HEK293 (cell line): Measurements from ENCODE around the gene RSU1.

ENCODE experiments used
- CTCF ChIA-PET: fragments of 350-600 bp; formaldehyde crosslinking; extraction: SDS; loops from one replicate; lab custom pipeline; 2021; ENCODE audit warnings: antibody characterized with exemption; lab: Yijun Ruan, JAX
- POLR2A ChIA-PET: fragments of 300-600 bp; formaldehyde crosslinking; extraction: SDS; loops from one replicate; lab custom pipeline; 2020; ENCODE audit warnings: antibody characterized with exemption, inconsistent platforms; lab: Yijun Ruan, JAX
- H3K27ac ChIP-seq: fragments of 200-500 bp; sonication (Bioruptor generic); 2 replicates; pipeline ENCODE4 v1.5.1; 2014; ENCODE audit warnings: low read depth, low read length, control low read depth, inconsistent platforms; ENCODE audit errors: extremely low read depth
- H3K36me3 ChIP-seq, 2 experiments: fragments of 200-500 bp in 1 of 2; sonication (Bioruptor generic) in 1 of 2; 1 replicate in 1 of 2; 2 replicates in 1 of 2; pipeline ENCODE4 v1.5.1; 2014 to 2017; ENCODE audit warnings: inconsistent platforms in 2 of 2, low read length in 2 of 2; ENCODE audit not compliant: control insufficient read depth in 2 of 2, insufficient read depth in 1 of 2
- H3K4me1 ChIP-seq: fragments of 200-500 bp; sonication (Bioruptor generic); 2 replicates; pipeline ENCODE4 v1.5.1; 2014; ENCODE audit warnings: mild to moderate bottlenecking, low read length, inconsistent platforms; ENCODE audit not compliant: control insufficient read depth, insufficient read depth
- H3K4me3 ChIP-seq: 2 replicates; pipeline ENCODE4 v1.5.1; 2011; ENCODE audit warnings: low read depth, mild to moderate bottlenecking, control low read depth, low read length, moderate library complexity
- H3K9me3 ChIP-seq: fragments of 200-500 bp; sonication (Bioruptor generic); 2 replicates; pipeline ENCODE4 v1.5.1; 2014; ENCODE audit warnings: low read depth, low read length, inconsistent platforms; ENCODE audit not compliant: control insufficient read depth, insufficient read depth
- BCL11B ChIP-seq: fragments of 450-650 bp; formaldehyde crosslinking; IDR thresholded peaks from 2 replicates; pipeline ENCODE4 v1.5.1; 2016; ENCODE audit warnings: low read depth, missing biosample characterization, missing genetic modification characterization
- EGR2 ChIP-seq: fragments of 450-650 bp; formaldehyde crosslinking; IDR thresholded peaks from 2 replicates; pipeline ENCODE4 v1.5.1; 2016; ENCODE audit warnings: low read depth, missing biosample characterization, missing genetic modification characterization
- KLF8 ChIP-seq: fragments of 450-650 bp; formaldehyde crosslinking; IDR thresholded peaks from 2 replicates; pipeline ENCODE4 v1.5.1; 2016; ENCODE audit warnings: missing biosample characterization, missing genetic modification characterization
- SALL2 ChIP-seq: fragments of 450-650 bp; formaldehyde crosslinking; IDR thresholded peaks from 2 replicates; pipeline ENCODE4 v1.5.0; 2017; ENCODE audit warnings: missing biosample characterization, mild to moderate bottlenecking, missing genetic modification characterization, borderline replicate concordance
- SP3 ChIP-seq: fragments of 450-650 bp; formaldehyde crosslinking; IDR thresholded peaks from 2 replicates; pipeline ENCODE4 v1.5.1; 2016; ENCODE audit warnings: missing biosample characterization, missing genetic modification characterization
- YY2 ChIP-seq: fragments of 450-650 bp; formaldehyde crosslinking; IDR thresholded peaks from 2 replicates; pipeline ENCODE4 v1.5.1; 2016; ENCODE audit warnings: missing biosample characterization, missing genetic modification characterization
- ZBTB26 ChIP-seq: fragments of 450-650 bp; formaldehyde crosslinking; optimal IDR thresholded peaks from 2 replicates; pipeline ENCODE3; 2016; ENCODE audit warnings: missing biosample characterization, mild to moderate bottlenecking, missing genetic modification characterization
- ZBTB48 ChIP-seq: fragments of 450-650 bp; formaldehyde crosslinking; IDR thresholded peaks from 2 replicates; pipeline ENCODE4 v1.5.1; 2016; ENCODE audit warnings: missing biosample characterization, missing genetic modification characterization
- ZFP37 ChIP-seq: fragments of 450-650 bp; formaldehyde crosslinking; IDR thresholded peaks from 2 replicates; pipeline ENCODE4 v1.5.1; 2016; ENCODE audit warnings: missing biosample characterization, missing genetic modification characterization
- ZIC2 ChIP-seq: fragments of 450-650 bp; formaldehyde crosslinking; IDR thresholded peaks from 2 replicates; pipeline ENCODE4 v1.5.1; 2016; ENCODE audit warnings: missing biosample characterization, missing genetic modification characterization
- ZNF10 ChIP-seq: fragments of 450-650 bp; formaldehyde crosslinking; IDR thresholded peaks from 2 replicates; pipeline ENCODE4 v1.5.1; 2017; ENCODE audit warnings: missing biosample characterization, missing genetic modification characterization
- ZNF146 ChIP-seq: fragments of 450-650 bp; formaldehyde crosslinking; IDR thresholded peaks from 2 replicates; pipeline ENCODE4 v1.5.1; 2016; ENCODE audit warnings: missing biosample characterization, missing genetic modification characterization
- ZNF214 ChIP-seq: fragments of 450-650 bp; formaldehyde crosslinking; IDR thresholded peaks from 2 replicates; pipeline ENCODE4 v1.5.1; 2017; ENCODE audit warnings: missing biosample characterization, mild to moderate bottlenecking, missing genetic modification characterization, borderline replicate concordance
- ZNF23 ChIP-seq: fragments of 450-650 bp; formaldehyde crosslinking; IDR thresholded peaks from 2 replicates; pipeline ENCODE4 v1.5.1; 2016; ENCODE audit warnings: missing biosample characterization, missing genetic modification characterization, borderline replicate concordance
- ZNF24 ChIP-seq: fragments of 450-650 bp; formaldehyde crosslinking; IDR thresholded peaks from 2 replicates; pipeline ENCODE4 v1.5.1; 2016; ENCODE audit warnings: missing biosample characterization, missing genetic modification characterization
- ZNF280C ChIP-seq: fragments of 450-650 bp; formaldehyde crosslinking; IDR thresholded peaks from 2 replicates; pipeline ENCODE4 v1.5.1; 2016; ENCODE audit warnings: missing biosample characterization, missing genetic modification characterization
- ZNF311 ChIP-seq: fragments of 450-650 bp; formaldehyde crosslinking; IDR thresholded peaks from 2 replicates; pipeline ENCODE4 v1.5.1; 2017; ENCODE audit warnings: missing biosample characterization, missing genetic modification characterization, borderline replicate concordance
- ZNF426 ChIP-seq: fragments of 450-650 bp; formaldehyde crosslinking; IDR thresholded peaks from 2 replicates; pipeline ENCODE4 v1.5.1; 2017; ENCODE audit warnings: missing biosample characterization, missing genetic modification characterization, mild to moderate bottlenecking, inconsistent platforms, moderate library complexity
- ZNF529 ChIP-seq: fragments of 450-650 bp; formaldehyde crosslinking; IDR thresholded peaks from 2 replicates; pipeline ENCODE4 v1.5.1; 2017; ENCODE audit warnings: missing genetic modification characterization, missing biosample characterization; ENCODE audit not compliant: insufficient replicate concordance
- ZNF558 ChIP-seq: fragments of 450-650 bp; formaldehyde crosslinking; IDR thresholded peaks from 2 replicates; pipeline ENCODE4 v1.5.1; 2016; ENCODE audit warnings: missing biosample characterization, missing genetic modification characterization
- ZNF600 ChIP-seq: fragments of 450-650 bp; formaldehyde crosslinking; IDR thresholded peaks from 2 replicates; pipeline ENCODE4 v1.5.1; 2016; ENCODE audit warnings: missing biosample characterization, missing genetic modification characterization
- ZSCAN23 ChIP-seq: fragments of 450-650 bp; formaldehyde crosslinking; IDR thresholded peaks from 2 replicates; pipeline ENCODE4 v1.5.1; 2016; ENCODE audit warnings: missing biosample characterization, missing genetic modification characterization
- TF ChIP-seq, protein P1 (sequence below): fragments of 450-650 bp; formaldehyde crosslinking; IDR thresholded peaks from 2 replicates; pipeline ENCODE4 v1.5.1; 2016; ENCODE audit warnings: missing biosample characterization, missing genetic modification characterization, borderline replicate concordance
- TF ChIP-seq, protein P2 (sequence below): fragments of 450-650 bp; formaldehyde crosslinking; IDR thresholded peaks from 2 replicates; pipeline ENCODE4; 2016; ENCODE audit warnings: missing biosample characterization, missing genetic modification characterization

The RSU1 gene

GRCh38 chr10:16585103-16585502 is 232.1 kb downstream of the RSU1 start:
- Histone ChIP-seq H3K27ac (no peak overlapping the region), H3K4me1 (no peaks in the 10 kb centered on the region; the same call in 1 of the 2 replicates), H3K36me3 (no peaks in the 10 kb centered on the region), H3K9me3 (no peaks in the 10 kb centered on the region), H3K4me3 (no peak overlapping the region)
- POLR2A ChIA-PET, result no interaction called here
- TF ChIP-seq ZNF426 (no peak), ZNF10 (tag by site-specific recombination) (no peak), SALL2 (tag by site-specific recombination) (no peak), ZNF558 (tag by site-specific recombination) (no peak), ZNF529 (tag by site-specific recombination) (no peak), ZNF214 (no peak), ZNF311 (tag by site-specific recombination) (no peak), ZBTB48 (no peak)
- TF ChIP-seq, protein P1, sequence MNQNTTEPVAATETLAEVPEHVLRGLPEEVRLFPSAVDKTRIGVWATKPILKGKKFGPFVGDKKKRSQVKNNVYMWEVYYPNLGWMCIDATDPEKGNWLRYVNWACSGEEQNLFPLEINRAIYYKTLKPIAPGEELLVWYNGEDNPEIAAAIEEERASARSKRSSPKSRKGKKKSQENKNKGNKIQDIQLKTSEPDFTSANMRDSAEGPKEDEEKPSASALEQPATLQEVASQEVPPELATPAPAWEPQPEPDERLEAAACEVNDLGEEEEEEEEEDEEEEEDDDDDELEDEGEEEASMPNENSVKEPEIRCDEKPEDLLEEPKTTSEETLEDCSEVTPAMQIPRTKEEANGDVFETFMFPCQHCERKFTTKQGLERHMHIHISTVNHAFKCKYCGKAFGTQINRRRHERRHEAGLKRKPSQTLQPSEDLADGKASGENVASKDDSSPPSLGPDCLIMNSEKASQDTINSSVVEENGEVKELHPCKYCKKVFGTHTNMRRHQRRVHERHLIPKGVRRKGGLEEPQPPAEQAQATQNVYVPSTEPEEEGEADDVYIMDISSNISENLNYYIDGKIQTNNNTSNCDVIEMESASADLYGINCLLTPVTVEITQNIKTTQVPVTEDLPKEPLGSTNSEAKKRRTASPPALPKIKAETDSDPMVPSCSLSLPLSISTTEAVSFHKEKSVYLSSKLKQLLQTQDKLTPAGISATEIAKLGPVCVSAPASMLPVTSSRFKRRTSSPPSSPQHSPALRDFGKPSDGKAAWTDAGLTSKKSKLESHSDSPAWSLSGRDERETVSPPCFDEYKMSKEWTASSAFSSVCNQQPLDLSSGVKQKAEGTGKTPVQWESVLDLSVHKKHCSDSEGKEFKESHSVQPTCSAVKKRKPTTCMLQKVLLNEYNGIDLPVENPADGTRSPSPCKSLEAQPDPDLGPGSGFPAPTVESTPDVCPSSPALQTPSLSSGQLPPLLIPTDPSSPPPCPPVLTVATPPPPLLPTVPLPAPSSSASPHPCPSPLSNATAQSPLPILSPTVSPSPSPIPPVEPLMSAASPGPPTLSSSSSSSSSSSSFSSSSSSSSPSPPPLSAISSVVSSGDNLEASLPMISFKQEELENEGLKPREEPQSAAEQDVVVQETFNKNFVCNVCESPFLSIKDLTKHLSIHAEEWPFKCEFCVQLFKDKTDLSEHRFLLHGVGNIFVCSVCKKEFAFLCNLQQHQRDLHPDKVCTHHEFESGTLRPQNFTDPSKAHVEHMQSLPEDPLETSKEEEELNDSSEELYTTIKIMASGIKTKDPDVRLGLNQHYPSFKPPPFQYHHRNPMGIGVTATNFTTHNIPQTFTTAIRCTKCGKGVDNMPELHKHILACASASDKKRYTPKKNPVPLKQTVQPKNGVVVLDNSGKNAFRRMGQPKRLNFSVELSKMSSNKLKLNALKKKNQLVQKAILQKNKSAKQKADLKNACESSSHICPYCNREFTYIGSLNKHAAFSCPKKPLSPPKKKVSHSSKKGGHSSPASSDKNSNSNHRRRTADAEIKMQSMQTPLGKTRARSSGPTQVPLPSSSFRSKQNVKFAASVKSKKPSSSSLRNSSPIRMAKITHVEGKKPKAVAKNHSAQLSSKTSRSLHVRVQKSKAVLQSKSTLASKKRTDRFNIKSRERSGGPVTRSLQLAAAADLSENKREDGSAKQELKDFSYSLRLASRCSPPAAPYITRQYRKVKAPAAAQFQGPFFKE (tag by site-specific recombination), result no peak
- CTCF ChIA-PET, result interaction anchor here (0.5 kb wide), 1 partner anchor 18 kb away, joined by 3 read pairs; no protein-coding TSS in a partner anchor

- no peak overlapping the region for H3K4me3 ChIP-seq
- ChIA-PET CTCF (no interaction called here), POLR2A (no interaction called here)
- H3K9me3 ChIP-seq, result no peaks in the 10 kb centered on the region
- no peaks in the 10 kb centered on the region for H3K36me3 ChIP-seq
- no peak overlapping the region for H3K27ac ChIP-seq
- H3K4me1 ChIP-seq, result no peaks in the 10 kb centered on the region; the same call in 1 of the 2 replicates
- TF ChIP-seq EGR2 (tag by site-specific recombination) (no peak), ZSCAN23 (tag by site-specific recombination) (no peak), BCL11B (no peak), ZNF24 (tag by site-specific recombination) (no peak), ZNF600 (no peak), ZNF23 (no peak), YY2 (tag by site-specific recombination) (no peak), ZNF146 (tag by site-specific recombination) (no peak), ZFP37 (tag by site-specific recombination) (no peak), ZBTB26 (tag by site-specific recombination) (no peak), KLF8 (tag by site-specific recombination) (no peak), ZIC2 (tag by site-specific recombination) (no peak), SP3 (tag by site-specific recombination) (no peak), ZNF280C (no peak)
- TF ChIP-seq, protein P2, sequence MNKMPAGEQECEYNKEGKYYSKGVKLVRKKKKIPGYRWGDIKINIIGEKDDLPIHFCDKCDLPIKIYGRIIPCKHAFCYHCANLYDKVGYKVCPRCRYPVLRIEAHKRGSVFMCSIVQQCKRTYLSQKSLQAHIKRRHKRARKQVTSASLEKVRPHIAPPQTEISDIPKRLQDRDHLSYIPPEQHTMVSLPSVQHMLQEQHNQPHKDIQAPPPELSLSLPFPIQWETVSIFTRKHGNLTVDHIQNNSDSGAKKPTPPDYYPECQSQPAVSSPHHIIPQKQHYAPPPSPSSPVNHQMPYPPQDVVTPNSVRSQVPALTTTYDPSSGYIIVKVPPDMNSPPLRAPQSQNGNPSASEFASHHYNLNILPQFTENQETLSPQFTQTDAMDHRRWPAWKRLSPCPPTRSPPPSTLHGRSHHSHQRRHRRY (tag by site-specific recombination), result no peak
These were observed 233.8 kb downstream of the RSU1 start for GRCh38 chr10:16583382-16583781.
